OCI-M1 (cell line): ENCODE results near the gene ERC2.
A peak's percentile ranks its signal among the peaks of the same experiment; 100 is the strongest.

Experiments used
- DNase-seq: peaks from one replicate; lab custom pipeline; 2025; lab: John Stamatoyannopoulos, UW

ERC2 gene

DNA sequence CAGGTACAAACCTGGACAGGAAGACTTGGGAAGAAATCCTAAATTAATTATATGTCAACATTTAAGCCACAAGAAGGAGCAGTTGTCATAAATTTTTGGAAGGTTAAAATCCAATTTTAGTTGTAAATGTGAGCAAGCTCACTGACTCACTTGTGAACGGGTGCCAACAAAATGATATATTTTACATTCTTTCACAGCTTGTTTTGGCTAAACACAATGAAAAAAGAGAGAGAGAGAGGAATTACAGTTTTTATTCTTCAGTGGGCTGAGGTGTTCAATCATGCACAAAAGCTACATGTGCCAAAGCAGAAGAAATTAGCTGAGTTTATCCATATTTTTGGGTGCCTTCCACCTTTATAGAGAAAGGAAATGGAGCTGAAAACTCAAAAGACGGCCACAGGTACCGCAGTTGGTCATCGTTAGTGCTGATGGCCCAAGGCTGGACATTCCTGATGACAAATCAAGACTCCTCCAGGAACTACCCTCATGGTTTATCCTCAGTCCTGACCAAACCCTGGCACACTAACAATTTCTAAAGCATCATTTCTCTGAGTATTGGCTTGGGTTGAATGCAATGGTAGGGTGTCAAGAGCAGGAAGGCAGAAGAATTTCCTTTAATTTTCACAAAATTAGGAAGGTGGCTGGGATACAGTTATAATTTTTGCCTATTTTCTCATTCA lies 943.6 kb downstream of the ERC2 start:
- DNase-seq, result no peak

DNA sequence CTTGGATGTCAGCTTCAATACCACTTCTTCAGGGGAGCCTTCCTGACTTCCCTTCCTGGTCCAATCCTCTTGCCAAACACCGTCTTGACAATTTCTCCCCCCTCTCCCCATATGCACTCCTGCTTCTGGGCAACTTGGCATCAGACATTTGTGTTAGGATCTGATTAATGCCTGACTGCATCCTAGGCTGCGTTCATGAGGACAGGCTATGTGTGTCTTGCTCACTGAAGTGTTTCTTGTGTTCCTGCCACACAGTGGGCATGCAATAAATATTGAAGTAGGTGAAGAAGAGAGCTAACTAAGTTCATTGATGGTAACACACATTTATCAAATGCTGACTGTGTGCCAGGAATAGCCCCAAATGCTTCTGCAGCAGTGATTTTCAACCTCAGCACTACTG lies 944.8 kb downstream of the ERC2 start:
- no peak for DNase-seq

DNA sequence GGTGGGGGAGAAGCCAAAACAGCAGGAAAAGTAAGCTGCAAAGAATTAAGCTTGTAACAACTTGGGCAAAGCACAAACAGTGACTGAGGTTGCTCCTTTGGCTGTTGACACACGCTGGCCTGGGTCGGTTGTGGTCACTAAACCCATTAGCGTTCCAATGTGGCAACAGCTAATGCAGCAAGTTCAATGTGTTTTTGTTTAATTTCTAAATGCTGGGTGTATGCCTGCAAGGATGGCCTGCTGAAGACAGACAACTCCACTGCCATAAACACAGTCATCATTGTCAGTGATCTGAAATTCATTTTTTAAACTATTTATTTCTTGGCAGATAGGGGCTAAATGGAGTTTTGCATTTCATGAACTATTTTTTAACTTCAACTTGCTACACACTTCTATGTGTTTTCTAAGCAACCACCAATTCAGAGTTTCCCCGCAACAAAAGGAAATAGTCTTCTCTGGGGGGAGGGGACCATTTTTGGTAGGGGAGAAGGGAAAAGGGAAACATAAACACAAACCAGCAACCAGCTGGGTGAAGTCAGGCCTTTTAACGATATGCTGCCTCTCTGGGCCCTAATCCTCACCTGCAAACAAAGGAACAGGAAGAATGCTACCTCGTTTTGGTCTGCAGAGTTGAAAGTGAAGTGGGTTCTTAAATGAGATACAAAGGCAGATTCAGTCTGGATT lies 946.4 kb downstream of the ERC2 start:
- no peak for DNase-seq

DNA sequence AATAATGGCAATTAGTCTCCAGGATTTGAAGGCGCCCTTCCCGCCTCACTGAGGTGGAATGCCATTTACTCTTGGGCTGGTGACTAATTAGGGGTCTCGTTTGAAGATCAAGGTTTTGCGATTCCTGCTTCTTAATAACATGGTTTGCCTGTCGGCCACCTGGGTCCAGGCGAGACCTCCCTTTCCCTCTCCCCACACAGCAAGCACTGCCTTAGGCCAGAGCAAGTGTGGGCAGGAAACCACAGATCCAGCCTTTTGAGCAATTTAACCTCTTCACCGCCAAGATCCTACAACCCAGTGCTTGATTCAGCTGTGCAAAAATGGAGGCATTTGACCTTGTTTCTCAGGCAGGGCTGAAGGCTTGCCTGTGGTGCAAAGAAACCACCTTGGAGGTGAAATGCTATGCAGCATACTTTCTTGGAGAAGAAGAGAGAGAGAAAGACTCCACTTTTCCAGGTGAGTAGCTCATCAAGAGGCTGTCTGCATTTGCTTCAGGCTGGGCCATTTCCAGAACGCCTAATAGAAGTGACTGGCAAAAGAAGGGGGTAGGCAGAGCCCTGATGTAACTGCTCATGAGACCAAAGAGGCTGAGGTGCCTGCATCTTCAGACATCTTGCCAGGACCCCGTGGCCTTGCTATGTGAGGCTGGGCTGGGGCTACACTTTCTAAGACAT lies 947.1 kb downstream of the ERC2 start:
- no peak for DNase-seq

DNA sequence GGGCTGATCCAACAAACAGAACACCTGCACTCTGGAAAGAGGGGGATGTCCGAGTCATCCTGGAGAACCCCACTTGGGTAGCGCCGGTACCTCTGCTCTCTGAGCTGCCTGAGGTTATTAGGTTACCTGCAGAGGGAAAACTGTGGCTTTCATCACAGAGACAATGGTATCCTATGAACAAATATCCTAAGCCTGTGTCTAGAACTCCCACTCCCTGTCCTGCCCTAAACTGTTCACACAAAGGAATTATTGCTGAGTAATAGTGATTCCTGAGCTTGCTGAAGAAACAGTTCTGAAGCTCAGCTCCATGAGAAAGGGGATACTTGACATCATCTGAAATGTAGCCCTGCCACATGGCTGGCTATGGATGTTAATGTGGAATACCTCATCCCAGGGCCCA lies 949.2 kb downstream of the ERC2 start:
- DNase-seq, result no peak

DNA sequence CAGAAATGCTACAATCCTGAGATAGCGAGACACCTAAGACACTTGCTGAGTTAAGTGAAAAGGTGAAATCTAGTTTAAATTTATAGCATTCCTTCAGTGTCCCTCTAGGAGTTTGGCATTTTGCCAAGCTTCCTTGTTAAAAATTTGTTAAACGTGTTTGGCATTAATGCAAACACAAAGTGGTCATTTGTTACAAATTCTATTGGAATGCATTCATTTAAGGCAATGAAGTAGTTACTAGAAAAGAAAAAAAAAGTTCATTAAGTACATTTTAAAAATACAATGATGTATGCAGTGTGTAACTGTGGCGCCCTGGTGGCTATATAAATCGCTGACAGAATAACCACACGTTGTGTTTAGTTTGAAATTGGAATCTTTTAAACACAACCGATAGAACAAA lies 949.8 kb downstream of the ERC2 start:
- no peak for DNase-seq

DNA sequence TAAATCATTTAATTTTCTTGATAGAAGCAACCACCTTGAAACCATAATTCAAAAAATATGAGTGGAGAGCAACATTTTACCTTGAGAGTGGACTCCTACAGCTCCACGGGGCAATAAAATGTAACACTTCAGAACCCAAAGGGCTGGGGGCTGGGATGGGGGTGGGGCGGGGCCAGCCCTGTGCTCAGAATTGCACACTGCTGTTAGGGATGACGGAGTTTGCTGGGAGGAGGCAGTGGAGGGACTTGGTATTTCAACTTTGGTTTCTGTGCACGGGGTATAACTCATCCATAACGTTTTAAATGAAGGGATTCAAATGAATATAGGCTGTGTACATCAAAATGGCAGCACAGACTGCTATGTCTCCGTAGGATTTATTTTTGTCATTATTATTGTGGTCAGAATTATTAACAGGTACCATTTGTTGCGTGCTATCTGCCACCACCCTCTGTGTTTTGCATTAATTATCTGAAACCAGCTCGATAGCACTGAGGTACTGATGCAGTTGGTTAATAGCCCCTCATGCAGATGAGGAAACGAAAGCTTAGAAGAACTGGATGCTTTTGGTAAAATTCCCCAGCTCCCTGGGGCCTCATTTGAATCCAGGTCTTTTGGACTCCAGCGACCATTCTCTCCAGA lies 951.8 kb downstream of the ERC2 start:
- no peak for DNase-seq

DNA sequence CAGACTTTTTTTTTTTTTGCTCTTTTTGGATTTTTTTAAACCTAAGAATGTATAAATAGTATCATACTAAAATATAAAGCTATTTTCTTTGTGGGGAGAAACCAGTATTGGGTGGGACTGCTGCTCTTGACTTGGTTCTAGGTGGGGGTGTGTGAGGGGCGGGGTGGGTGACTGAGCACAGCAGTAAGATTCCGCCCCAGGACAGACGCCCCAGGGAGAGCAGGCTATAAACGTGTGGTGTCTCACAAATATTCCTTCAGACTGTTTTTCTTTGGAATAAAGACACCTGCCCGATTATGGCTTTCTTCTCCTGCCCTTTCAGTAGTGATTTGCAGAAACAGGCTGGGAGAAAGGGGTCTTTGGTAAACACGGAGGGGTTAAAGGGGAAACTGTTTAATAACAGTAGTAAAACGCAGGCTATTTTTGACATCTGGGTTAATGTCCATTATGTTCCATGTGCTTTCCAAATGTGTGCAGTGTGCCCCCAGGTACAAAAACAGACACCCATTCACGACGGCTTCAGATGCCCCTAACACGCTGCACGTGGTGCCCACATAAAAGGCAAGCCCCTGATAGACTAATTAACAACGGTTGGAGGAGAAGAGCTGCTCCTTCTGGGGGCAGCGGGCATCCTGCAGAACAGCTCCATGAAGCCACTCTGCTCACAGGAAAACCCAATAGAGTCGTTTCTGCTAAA lies 952.6 kb downstream of the ERC2 start:
- DNase-seq, result no peak

DNA sequence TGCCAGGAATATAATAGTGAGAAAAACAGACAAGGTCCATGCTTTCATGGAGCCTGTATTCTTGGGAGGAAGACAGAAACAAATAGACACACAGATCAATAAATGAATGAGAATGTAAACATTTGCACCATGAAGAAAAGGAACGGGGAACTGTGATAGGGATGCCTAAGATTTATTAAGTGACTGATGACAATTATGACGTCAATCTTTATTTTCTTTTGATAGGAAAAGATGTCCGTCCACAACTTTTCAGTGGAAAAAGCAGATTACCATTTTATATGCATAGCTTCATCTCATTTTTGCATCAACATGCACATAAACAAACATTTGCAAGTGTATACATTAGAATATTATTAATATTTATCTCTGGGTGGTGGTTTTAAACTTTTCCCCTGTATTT lies 953.3 kb downstream of the ERC2 start:
- no peak for DNase-seq

DNA sequence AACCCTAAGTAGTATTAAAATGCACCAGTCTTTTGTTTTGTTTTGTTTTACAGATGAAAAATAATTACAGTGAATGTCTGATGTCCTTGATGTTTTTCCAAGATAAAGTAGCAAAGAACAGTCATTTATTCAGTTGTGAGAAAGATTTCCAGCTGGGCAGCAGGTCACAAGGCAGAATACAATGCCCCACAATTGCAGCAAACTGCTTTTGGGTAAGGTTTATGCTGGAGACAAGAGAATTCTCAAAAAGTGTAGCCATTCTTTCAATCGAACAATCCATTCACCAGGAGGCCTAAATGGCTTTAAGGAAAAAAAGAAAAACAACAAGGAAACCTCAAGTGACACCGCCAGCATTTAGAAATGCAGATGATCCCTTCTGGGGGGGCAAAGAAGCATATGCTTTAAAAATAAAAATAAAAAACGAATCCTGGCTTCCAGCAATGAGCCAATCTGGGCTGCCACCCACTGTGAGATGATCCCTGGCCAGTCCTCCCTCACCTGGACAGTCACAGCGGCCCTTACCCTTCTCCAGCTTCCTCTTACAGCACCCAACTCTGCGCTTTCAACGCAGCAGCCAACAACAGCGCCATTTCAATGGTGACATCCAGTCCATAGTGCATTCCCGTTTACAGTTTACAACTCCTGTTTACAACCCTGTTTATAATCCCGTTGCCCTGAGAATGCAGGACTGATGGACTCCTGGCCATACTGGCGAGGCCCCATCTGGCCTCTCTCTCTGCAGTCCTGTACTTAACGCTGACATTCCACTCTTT lies 955.5 kb downstream of the ERC2 start:
- DNase-seq, result no peak

DNA sequence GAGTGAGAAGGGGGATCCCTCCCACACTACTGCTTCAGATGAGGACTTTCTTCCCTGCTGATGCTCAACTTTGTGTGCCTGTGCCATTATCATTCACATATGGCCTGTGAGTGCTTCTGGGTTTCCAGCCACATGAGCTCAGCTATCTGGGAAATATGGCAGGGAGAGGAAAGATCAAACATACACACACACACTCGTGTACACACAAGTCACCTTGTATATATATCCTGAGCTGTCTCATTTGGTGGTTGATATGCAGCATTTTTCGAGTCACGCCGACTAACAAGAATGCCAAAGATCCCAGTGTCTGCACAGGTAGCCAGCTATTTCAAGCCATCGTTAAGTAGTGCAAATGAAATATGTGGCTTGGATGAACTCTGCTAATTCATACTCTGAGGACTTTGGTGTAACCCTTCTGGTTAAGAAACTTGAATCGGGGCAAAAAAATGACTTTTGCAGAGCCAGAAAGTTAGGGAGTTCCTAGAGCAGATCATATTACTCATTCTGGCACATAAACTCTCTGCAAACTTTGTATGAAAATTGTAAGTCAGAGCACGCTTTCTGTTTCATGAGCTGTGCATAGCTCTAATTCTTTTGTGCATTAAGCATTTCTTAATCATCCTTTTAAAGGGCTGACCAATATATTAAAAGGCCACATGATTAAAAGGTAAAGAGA lies 956.2 kb downstream of the ERC2 start:
- no peak for DNase-seq

DNA sequence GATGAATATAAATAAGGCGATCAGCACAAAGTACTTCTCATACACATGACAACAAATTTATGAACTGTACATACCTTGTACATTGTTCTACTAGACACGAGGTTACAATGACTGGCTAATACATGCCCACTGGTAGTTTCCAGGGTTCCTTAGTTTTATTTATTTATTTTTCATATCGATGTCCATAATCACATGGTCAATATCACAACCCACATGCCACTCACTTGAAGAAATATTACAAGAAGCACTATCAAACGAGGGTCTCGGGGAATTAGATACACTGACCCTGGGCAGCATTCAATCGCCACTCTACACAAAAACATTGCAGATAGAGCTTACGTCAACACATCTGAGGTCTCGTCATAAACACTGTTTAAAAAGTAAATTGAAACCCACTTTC lies 959.9 kb downstream of the ERC2 start:
- no peak for DNase-seq

DNA sequence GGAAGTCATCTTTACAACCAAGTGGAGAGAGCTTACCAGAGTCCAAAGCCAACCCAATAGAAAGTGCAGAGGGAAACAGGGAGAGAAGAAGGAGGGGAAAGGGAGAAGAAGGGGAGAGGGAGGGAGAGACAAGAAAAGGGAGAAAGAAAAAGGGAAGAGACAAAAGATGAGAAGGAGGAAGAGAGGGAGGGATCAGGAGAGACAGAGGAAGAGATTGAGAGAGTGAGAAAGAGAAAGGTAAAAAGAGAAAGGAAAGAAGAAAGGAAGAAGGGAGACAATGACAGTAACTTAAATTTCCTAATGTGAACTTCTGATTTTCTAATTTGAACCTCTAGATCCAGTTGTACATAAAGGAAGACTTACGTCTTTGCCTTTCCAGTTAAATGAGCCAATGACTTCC lies 960.5 kb downstream of the ERC2 start:
- DNase-seq, result no peak

DNA sequence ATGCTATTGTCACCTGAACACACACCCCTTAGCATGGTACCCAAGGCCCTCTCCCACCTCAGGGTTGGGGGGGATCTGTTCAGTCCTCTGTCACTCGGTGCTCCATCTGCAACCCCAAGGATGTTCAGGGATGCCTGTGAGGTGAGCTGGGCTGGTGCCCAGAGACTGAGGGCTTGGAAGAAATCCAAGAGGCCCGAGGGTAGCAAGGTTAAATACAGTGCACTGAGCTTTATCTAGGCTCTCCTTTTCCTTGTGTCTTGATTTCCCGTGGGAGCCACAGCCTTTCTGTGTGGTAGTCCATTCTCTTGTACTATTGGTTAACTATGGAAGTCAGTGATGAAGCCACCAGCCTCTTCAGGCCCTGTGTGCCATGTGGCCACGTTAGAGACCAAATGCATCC lies 962.5 kb downstream of the ERC2 start:
- no peak for DNase-seq

DNA sequence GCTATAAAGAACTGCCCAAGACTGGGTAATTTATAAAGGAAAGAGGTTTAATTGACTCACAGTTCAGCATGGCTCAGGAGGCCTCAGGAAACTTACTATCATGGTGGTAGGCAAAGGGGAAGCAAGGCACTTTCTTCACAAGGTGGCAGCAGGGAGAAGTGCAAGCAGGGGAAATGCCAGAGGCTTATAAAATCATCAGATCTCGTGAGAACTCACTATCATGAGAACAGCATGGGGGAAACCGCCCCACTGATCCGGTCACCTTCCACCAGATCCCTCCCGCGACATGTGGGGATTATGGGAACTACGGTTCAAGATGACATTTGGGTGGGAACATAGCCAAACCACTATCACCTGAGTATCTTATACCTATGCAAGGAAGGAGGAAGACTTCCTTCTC lies 963.2 kb downstream of the ERC2 start:
- DNase-seq, result peak; percentile 25

DNA sequence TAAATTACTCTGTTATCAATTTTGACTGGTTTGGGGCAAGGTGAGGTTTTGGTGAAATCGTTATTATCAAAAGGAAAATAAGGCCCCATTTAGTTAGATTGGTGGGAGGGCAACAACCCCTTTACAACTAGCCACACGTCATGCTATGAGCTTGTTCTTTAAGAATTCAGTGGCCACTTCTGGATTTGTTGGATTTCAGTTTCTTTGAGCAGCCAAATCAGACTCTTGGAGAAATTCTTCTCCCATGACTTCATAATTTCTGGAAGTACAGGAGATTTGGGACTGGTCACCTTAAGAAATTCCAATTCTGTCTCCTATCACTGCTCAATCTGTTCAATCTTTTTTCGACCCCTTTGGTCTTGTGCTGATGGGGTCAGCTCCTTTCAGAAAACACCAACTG lies 966.4 kb downstream of the ERC2 start:
- DNase-seq, result no peak

DNA sequence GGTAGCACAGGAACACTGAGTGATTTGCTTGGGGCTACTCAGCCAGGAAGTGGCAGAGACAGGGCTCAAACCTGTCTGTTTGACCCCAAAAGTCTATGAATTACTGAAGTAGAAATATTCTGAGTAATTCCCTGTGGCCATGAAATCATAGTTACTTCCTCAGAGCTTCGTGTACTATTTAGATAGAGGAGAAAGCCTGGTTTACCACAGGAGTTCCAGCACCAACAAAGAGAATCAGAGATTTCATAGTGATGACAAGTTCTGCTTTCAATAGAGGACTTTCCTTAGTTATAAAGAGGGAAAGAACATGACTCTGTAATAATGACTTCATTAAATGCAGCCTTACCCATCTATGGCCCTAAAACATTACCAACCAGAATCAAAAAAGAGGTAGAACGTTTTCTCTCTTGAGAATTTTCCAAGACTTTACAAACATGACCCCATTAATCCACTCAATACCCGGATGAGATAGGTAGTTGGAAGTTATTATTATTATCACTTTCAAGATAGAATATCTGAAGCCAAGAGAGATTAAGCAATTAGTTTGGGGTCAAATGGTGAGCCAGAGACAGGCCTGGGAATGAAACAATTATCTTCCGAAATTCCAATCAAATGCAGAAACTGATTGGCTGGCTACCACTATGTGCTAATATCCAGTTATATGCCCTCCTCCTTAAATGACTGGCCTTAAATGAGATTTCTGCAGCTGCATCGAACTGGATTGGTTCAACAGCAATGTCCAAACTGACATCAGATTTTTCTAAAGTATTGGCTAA lies 967.5 kb downstream of the ERC2 start:
- DNase-seq, result no peak

DNA sequence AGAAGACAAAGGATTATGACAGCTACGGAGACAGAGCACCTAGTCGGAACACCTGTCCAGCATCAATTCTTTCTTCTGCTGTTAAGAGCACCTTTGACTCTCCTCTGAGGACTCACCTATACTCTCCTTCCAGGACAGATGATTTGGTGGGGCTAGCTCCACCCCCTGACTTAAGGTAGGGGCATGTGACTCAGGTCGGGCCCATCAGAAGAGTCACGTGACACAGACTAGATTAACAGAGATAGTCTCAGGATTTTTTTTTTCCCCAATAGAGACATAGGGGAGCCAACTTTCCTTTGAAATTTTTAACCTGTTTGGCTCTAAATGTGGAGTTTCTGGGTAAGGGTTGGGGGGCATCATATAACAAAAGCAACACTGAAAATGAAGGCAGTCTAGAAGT lies 969.7 kb downstream of the ERC2 start:
- DNase-seq, result no peak

DNA sequence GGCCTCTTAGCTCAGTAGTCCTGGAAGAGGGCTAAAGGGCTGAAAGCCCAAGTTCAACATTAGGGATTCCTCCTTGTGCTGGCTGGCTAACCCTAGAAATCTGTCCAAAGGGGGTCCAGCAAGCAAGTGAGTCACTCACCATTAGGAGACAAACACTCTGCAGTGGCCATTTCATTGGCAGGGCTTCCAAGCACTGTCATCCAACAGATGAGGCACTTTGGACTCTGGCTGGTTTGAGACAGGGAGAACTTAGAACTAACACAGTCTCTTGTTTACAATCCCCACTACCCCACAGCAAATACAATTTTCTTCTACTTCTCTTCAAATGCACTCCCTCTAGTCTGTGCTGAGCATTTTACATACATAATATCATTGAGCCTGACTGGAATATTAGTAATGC lies 971.0 kb downstream of the ERC2 start:
- no peak for DNase-seq

DNA sequence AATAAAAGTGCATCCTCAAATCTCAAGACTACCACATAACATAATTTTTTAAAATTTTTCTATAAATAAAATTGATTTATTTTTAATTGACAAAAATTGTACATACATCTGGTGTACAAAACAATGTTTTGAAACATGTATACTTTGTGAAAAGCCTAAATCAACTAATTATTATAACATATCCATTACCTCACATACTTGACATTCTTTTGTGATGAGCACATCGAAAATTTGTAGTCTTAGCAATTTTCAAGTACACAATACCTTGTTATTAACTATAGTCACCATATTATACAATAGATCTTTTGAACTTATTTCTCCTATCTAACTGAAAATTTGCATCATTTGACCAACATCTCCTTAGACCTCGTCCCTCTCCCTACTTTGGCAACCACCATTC lies 973.3 kb downstream of the ERC2 start:
- no peak for DNase-seq
